Osteocyte (in vitro differentiated cells): ENCODE results near the gene NXF1. TPM values are rescaled to one million over a fixed set of nuclear protein-coding genes. Genes with fewer than 3 reads are reported as not detected.

Experiments
- DNase-seq: peaks from one replicate; pipeline ENCODE4 v3.0.0; 2021; ENCODE audit warnings: mixed read lengths; ENCODE audit not compliant: unreplicated experiment; ENCODE audit errors: extremely low spot score
- H3K27ac Mint-ChIP-seq: one replicate; pipeline ENCODE4 v1.8.0; 2021; ENCODE audit warnings: mild to moderate bottlenecking, mixed read lengths; ENCODE audit not compliant: unreplicated experiment
- H3K27me3 Mint-ChIP-seq: one replicate; pipeline ENCODE4 v1.8.0; 2021; ENCODE audit warnings: mixed read lengths; ENCODE audit not compliant: unreplicated experiment
- H3K36me3 Mint-ChIP-seq: one replicate; pipeline ENCODE4 v1.8.0; 2021; ENCODE audit warnings: mixed read lengths; ENCODE audit not compliant: unreplicated experiment
- H3K4me1 Mint-ChIP-seq: one replicate; pipeline ENCODE4 v1.8.0; 2021; ENCODE audit warnings: mixed read lengths; ENCODE audit not compliant: unreplicated experiment
- H3K4me3 Mint-ChIP-seq: one replicate; pipeline ENCODE4 v1.8.0; 2021; ENCODE audit warnings: mild to moderate bottlenecking, moderate library complexity, mixed read lengths; ENCODE audit not compliant: unreplicated experiment
- H3K9me3 Mint-ChIP-seq: one replicate; pipeline ENCODE4 v1.8.0; 2021; ENCODE audit warnings: mixed read lengths; ENCODE audit not compliant: unreplicated experiment
- total RNA-seq: library from RNA; stranded (reverse); gene quantifications from 2 replicates; pipeline ENCODE4 v1.2.1, GENCODE V29; 2021
- TF ChIP-seq, protein P1 (sequence below): fragments of 200-600 bp; sonication (generic); IDR thresholded peaks from 2 replicates; pipeline ENCODE4 v1.5.0; 2021; ENCODE audit warnings: antibody characterized with exemption, mild to moderate bottlenecking, moderate library complexity

The NXF1 gene
- total RNA-seq, 1 donor from 2014 or later, result 97.5 TPM

GRCh38 chr11:62839050-62839945 lies 34.1 kb upstream of the NXF1 start, which contains the start of gene WDR74:
TSS of gene WDR74 (minus strand) at chr11:62839590. CDS start at chr11:62839570, 20 bp downstream.
- peaks cover 5% of the 10 kb centered on the region for H3K36me3 Mint-ChIP-seq
- DNase-seq, result peak; percentile 94
- H3K4me1 Mint-ChIP-seq, result peaks cover 26% of the 10 kb centered on the region
- H3K4me3 Mint-ChIP-seq, result no peak within 1 kb of the TSS
- no peaks in the 10 kb centered on the region for H3K9me3 Mint-ChIP-seq
- TF ChIP-seq, protein P1, sequence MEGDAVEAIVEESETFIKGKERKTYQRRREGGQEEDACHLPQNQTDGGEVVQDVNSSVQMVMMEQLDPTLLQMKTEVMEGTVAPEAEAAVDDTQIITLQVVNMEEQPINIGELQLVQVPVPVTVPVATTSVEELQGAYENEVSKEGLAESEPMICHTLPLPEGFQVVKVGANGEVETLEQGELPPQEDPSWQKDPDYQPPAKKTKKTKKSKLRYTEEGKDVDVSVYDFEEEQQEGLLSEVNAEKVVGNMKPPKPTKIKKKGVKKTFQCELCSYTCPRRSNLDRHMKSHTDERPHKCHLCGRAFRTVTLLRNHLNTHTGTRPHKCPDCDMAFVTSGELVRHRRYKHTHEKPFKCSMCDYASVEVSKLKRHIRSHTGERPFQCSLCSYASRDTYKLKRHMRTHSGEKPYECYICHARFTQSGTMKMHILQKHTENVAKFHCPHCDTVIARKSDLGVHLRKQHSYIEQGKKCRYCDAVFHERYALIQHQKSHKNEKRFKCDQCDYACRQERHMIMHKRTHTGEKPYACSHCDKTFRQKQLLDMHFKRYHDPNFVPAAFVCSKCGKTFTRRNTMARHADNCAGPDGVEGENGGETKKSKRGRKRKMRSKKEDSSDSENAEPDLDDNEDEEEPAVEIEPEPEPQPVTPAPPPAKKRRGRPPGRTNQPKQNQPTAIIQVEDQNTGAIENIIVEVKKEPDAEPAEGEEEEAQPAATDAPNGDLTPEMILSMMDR, result no peak
- no peaks in the 10 kb centered on the region for H3K27me3 Mint-ChIP-seq
- no peak within 1 kb of the TSS for H3K27ac Mint-ChIP-seq

DNA sequence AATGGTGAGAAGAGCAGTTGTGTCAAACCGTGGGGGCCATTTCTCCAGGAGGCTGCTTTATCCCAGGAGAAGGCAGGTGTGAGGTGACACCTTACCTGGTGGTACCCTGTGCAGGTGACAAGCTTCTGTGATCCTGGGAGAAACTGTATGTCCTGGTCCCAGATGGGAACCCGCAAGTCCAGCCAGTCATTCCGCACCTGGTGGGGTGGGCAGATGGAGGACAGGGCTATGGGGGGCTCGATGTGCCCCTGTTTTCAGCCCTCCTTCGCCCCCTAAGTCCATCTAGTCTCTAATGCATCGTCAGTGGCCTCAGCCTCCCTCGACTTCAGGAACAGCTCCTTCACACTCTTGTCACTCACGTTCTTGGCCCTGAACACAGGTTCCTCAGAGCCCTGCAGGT lies 30.1 kb upstream of the NXF1 start:
- Mint-ChIP-seq H3K27me3 (no peaks in the 10 kb centered on the region), H3K4me3 (no peak overlapping the region), H3K36me3 (peaks cover 8% of the 10 kb centered on the region), H3K9me3 (no peaks in the 10 kb centered on the region), H3K4me1 (peaks cover 40% of the 10 kb centered on the region), H3K27ac (no peak overlapping the region)
- no peak for DNase-seq
- TF ChIP-seq, protein P1, result no peak

GRCh38 chr11:62832336-62833234 lies 27.3 kb upstream of the NXF1 start, which contains the start of gene TEX54:
TSS of gene TEX54 (minus strand) at chr11:62832841.
- Mint-ChIP-seq H3K36me3 (peaks cover 12% of the 10 kb centered on the region), H3K4me1 (peaks cover 33% of the 10 kb centered on the region), H3K4me3 (peak within 1 kb of the TSS; percentile 98), H3K27me3 (no peaks in the 10 kb centered on the region), H3K27ac (peak within 1 kb of the TSS; percentile 100), H3K9me3 (no peaks in the 10 kb centered on the region)
- peak; percentile 82 for DNase-seq
- TF ChIP-seq, protein P1, result no peak

GRCh38 chr11:62831520-62832335 lies 26.5 kb upstream of the NXF1 start, which contains the start of gene STX5:
TSS of gene STX5 (minus strand) at chr11:62832051. CDS start at chr11:62831243, 808 bp downstream.
- DNase-seq, result peak; percentile 100
- H3K9me3 Mint-ChIP-seq, result no peaks in the 10 kb centered on the region
- H3K4me1 Mint-ChIP-seq, result peaks cover 30% of the 10 kb centered on the region
- TF ChIP-seq, protein P1, result no peak
- H3K27ac Mint-ChIP-seq, result peak within 1 kb of the TSS; percentile 100
- peak within 1 kb of the TSS; percentile 98 for H3K4me3 Mint-ChIP-seq
- H3K27me3 Mint-ChIP-seq, result no peaks in the 10 kb centered on the region
- H3K36me3 Mint-ChIP-seq, result peaks cover 17% of the 10 kb centered on the region
